NCI-H345 (cell line): ENCODE data around the gene NOTCH1.

Source experiments
- DNase-seq: peaks from one replicate; lab custom pipeline; 2025; lab: John Stamatoyannopoulos, UW

NOTCH1 gene

DNA sequence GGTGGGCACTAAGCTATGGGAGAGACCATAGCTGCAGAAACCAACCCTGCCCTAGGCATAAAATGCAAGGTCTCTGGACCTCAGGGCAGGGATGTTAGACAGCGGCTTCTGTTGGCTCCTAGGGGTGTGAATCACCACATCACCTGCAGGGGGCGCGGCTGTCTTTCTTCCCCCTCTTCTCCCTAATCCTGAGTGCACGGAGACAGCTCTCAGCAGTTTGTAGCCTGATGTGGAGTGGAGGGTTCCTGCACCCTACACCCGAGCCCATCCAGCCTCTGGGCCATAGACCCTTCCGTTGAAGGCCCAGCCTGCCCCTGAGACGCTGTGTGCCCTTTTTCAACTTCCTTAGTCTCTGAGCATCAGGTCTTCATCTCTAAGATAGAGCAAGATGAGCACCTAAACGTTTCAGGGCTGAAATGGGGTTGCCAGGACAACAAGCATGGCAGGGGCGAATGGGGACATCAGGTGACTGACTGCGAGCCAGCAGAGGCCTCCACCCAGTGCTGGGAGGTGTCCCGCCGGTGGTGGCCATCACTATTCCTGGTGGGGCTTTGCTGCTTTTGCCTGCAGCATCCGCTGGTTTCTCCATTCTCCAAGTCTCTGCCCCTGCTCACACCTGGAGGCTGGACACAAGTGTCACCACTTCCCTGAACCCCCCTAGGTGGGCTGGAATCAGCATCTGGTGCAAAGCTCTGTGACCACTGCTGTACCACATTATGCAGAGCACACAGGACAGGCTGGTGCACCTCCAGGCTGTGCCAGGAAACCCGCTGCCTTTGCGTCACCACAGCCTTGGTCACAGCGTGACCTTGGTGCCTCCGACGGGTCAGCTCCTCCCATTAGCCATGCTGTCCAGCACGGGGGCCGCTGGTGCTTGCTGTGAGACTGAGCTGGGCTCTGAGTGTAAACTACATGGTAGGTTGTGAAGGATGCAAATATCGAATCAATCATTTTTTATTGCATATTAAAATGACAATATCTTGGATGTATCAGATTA is 60.5 kb downstream of the NOTCH1 start:
- peak; percentile 74 for DNase-seq

DNA sequence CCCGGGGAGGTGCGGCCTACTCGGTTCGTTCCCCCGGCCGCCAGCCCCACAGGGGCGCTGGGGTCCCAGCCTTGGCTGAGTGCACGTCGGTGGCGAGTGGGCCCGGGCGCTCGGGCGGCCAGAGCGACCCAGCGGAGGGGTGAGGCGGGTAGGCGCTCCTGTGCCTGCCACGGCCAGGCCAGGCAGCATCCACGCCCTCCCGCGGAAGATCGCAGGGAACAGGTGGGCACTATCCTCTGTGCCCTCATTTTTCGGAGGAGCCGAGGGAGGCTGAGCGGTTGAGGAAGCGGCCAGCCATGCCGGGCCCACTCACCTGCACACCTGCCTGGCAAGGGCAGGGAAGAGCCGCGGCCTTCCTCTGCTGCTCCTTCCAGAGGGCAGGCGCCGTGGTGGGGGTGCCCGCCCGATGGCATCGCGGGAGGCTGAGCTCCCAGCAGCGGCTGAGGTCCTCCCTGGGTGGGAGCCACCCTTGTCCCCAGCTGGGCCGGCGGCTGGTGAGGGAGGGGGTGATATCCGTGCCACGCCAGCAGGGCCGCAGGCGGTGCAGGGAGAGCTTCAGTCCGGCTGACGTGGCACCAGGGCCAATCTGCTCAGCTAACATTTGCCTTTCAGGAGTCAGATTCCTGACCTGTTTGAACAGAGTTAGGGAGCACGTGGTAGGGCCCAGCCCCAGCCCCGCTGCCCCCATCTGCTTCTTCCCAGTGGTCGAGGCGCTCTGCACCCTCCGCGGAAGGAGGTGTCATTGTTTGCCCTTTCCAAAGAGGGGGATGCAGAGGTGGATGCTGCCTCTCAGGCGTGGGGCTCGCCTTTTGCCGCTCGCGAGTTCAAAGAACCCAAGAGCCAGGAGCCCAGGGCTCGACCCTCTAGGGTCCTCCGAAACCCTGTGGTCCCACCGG is 61.4 kb downstream of the NOTCH1 start:
- DNase-seq: peak; percentile 33

DNA sequence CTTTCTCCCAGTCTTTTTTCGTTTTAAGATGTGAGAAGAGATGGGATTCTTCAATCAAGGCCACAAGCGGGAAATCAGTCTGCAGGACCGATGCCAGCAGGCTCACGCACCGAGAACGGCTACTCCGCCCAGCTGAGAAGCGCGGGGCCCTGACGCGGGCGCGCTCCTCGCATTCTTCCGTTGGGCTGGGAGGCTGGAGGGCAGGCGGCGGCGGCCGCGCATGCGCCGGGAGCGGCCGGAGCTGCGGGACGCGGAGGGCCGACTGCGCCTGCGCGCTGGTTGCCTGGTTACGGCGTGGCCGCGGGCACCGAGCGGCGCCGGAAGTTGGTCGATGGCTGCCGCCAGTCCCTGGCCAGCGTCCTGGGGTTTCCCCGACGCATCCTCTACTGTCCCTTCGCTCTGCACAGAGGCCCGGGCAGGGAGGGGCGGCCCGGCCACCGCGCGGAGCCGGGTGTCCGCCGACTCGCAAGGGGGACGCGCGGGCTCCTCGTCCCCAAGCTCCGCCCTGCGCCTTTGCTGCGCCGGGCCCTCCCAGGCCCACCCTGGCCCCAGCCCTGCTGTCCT is 62.2 kb downstream of the NOTCH1 start:
- peak; percentile 94 for DNase-seq

DNA sequence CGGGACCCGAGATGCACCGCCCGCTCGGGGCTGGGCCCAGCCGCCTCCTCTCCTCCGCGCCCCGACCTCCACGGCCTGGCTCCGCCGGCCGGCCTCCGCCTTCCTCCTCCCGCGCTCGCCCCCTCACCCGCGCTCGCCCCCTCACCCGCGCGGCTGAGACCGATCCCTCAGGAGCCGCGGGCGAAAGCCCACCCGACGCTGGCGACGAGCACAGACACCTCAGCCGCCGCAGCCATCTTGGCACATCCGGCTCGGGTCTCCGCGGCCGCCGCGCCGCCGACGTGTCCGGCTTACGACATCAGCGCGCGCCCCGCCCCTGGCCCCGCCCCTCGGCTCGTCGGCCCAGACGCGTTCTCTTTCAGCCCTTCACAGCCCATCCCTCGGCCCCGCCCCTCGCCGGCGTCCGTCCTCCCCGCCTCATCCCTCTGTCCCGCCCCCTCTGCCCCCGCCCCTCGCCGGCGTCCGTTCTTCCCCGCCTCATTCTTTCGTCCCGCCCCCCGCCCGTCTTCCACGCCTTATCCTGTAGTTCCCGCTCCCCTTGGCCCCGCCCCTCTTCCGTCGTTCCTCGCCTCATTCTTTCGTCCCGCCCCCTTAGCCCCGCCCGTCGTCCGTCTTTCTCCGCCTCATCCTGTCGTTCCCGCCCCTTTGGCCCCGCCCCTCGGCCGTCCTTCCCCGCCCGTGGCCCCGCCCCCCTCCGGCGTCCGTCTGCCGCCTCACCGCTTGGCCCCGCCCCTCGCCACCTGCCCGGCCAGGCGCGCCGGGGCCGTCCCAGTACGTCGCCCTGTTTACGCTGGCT is 62.9 kb downstream of the NOTCH1 start, which contains the start of gene SEC16A:
TSS of gene SEC16A (minus strand) at position 248 of the 796 bp plus-strand sequence. CDS start 5,425 bp downstream, outside the sequence.
- peak; percentile 100 for DNase-seq

DNA sequence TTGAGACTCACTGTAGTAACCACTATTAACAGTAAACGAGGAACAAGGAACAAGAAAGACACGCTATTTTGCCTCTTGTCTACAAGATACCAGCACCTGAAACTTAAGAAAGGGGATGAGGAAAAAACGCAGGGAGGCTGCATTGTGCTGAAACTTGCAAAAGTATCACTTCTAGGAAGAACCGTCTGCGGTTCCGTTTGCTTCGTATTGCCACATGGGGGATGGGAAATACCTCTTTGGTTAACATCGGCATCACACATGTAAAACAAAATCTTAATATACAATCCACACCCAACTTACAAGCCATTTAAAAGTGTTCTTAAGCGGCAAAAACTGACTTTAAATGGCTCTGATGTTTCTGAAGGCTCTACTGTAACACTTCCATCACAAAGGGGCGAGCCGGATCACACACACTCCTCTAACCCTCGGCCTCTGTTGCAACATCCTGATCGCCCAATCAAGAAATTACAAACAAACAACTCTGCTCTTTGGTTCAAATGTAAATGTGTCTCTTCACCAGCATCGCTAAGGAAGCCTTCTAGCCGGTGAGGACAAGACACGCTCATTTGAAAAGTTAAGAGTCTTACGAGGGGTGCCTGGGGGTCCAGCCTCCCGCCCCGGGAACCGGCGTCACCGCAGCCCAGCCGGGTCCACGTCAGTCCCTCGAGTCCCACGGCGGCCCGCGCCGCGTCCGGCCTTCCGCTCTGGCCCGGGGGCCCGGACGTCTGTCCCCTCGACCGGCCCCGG is 63.6 kb downstream of the NOTCH1 start:
- DNase-seq: no peak

DNA sequence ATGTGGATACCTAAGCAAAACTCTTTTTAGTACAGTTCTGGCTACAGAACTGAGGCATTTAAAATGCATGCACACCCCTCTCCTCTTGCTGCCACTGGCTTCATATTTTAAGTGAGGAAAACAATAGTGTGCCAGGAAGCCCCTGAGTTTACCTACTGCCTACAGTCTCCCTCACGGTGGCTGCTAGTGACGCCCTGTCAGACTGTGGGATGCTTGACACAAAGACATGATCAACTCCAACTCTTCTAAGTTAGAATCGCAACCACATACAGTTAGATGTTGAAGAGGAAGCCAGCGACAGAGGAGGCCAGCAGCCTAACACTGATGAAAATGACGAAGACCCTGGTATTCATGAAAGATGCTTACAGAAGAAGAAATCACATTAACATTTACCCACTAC is 64.3 kb downstream of the NOTCH1 start:
- no peak for DNase-seq

DNA sequence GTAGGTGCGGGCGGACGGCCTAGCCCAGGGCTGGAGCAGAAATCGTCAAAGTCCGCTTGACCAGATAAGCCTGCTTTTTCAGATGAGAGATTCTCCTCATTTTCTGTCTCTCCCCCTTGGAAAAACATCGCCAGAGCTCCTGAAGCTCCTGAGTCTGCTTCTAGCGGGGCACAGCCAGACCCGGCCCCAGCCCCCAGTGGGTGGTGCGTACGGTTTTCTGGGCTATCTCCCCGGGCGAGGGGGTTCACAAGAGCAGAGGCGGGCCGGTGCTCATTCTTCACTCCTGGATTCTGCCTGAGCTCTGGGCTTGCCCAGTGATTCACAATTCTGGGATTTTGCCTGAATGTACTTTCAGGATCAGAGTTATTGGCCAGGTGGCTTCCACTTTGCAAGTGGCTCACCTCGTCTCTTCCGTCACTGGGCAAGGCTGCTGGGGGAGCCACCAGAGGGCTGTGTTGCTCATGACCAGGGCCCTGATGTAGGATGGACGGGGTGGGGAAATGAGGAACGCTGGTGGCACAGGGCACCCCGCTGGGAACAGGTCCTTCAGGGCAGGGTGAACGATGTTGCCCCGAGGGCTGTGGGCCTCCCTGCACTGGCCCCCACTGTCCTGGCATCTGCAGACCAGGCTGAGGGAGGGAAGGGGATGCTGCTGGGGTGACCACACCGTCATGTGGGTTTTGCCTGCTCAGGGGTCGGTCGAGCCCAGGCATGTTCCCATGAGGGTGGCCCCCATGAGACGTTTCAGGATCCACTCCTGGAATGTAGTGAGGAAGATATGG is 69.3 kb downstream of the NOTCH1 start:
- DNase-seq: no peak

DNA sequence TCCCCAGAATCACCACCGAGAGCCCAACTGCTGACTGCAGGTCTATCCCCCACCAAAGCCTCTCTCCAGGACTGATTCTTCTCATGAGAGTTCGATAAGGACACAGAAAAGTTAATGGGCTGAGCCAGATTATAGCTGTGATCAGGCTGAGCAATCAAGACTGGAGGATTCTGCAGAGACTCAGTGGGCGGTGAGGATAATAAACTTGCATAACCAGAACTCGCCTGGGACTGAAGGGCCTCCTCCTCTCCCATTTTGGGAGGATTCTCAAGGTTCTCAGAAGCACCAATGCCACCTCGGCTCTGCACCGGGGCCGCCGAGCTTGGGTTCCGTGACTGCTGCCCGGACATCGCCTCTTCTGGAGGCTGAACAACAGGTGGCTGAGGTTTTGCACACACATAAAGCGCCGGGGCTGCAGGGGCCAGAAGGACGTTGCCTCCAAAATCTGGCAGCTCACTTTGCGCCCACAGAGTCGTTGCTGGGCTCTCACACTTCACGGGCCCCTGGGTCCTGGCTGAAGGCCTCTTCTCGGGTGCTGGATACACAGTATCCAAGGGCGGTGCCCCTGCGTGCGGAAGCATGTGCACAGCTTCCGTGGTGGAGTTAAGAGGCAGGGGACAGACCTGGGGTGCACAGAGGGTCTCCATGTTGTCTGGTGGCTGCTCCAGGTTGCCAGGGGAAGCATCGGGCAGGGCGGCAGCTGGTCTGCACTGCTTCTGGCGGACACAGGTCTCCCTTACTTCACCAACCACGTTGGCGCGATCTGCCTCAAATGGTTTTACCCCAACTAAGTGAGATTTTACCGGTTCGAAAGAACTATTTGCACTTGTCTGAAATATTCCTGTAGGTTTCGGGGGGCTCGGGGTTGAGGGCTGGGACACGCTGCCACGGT is 70.6 kb downstream of the NOTCH1 start:
- DNase-seq: no peak

DNA sequence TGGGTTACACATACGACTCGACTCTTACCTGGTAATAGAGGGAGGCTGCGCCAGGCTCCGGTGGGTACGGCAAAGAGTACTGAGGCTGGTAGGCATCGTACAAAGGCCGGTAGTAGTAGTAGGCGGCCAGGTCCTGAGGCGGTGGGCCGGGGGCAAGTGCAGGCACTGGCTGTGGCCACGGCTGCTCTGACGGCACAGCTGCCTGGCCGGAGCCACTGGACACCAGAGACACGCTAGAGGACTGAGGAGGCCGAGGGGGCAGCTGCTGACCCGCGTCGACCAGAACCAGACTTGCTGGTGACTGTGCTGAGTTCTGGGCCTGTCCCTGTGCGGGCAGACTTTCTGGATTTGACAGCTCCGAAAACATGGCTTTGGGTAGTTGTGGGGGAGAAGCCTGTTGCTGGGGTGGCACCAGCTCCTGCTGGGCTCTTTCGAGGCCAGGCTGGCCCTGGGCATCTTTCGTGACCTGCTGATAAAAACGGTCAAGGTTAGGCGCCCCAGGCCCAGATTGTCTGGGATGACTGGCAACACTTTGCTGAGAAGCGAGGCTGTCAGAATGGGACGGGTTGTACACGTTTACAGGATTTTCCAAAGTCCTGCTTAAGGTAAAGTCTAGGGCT is 71.7 kb downstream of the NOTCH1 start:
- DNase-seq: no peak

DNA sequence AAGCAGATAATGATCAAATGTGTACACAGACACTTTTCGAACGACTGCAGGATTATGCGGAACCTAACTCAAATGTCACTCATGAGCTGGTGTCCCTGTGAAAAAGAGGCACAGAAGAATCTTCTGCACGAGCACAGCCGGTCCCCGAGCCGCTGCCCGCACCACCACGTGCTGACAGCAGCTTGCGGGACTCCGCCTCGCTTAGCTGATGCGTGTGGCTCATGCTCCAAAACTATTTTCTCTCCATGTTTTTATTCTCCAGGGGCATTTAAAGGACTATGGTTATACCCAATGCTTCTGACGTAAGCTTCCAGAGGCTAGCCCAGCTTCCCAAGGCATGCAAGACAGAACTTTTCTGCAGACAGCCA is 72.5 kb downstream of the NOTCH1 start:
- no peak for DNase-seq

DNA sequence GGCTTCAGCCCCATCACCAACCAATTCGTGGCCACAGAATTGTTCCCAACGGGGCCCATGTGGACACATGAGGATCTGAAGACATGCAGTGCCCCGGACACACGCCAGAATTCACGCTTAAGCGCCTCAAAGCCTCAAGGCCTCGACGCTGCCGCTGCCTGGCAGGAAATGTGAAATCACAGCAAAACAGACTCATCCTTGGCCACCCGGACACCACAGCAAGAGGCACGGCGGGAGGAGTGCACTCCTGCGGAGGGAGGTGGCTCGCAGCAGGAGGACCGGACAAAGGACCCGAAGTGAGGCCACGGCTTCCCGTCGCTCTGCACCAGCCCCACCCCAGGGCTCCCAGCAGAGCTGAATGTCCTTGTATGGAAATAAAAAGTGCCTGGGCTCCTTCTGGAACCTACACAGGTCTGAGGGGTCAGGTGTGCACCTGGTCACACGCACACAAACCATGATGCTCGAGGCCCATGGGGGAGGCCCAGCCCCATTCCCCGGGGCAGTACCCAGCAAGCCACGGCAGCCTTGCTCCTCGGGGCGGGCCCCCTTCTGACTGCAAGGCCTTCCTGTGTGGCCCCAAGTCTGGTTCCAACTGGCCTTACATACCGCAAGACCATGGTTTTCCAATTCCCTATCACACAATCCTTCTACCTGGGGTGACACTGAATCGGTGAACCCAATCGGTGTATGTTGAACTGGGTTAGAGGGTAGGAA is 73.1 kb downstream of the NOTCH1 start:
- no peak for DNase-seq

DNA sequence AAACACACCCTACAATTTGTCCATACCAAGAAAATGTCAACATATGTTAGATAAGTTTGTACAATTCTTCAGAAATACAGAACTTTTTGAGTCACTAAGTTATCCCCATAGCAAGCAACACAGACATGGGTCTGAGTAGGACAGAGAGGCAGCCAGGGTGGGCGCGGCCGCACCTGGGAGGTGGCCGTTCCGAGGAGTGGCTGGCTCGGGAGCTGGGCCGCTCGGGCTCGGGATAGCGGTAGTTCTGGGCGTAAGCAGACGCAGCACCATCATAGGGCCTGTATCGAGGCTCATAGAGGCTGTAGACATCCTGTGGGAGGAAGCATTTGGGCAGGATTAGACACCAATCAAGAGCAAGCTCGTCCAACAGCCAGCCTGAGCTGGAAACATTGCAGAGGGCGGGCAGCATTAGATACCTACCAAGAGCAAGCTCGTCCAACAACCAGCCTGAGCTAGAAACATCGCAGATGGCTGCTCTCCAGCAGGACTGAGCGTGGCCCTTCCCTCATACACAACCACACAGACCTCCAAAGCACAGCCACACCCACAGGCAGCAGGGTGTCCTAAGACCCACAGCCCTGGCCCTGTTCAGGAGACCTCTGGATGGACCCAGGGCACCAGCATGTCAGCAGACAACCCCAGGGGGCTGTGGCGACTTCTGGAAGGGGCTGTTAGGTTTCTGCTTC is 73.9 kb downstream of the NOTCH1 start:
- DNase-seq: no peak

DNA sequence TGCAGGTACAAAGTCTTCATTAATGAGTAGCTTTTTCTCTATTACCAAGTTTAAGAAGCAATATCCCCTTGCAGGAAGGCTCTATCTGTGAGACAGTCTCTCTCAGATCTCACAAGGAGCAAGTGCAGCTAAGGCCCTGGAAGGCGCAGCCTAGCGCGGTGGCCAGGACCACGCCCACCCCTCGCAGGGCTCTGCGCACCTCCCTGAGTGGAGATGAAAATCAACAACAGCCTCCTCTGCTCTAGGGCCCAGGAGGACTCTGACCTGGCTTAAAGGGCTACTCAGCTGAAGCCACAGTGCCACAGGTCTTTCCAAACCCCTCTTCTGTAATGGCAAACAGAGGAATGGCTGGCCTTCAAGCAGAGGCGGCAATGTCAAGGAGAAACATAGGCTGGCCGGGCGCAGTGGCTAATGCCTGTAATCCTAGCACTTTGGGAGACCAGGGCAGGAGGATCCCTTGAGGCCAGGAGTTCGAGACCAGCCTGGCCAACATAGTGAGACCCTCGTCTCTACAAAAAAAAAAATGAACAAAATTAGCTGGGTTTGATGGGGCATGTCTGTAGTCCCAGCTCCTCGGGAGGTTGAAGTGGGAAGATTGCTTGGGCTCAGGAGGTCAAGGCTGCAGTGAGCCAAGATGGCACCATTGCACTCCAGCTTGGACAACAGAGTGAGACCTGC is 74.9 kb downstream of the NOTCH1 start:
- no peak for DNase-seq

DNA sequence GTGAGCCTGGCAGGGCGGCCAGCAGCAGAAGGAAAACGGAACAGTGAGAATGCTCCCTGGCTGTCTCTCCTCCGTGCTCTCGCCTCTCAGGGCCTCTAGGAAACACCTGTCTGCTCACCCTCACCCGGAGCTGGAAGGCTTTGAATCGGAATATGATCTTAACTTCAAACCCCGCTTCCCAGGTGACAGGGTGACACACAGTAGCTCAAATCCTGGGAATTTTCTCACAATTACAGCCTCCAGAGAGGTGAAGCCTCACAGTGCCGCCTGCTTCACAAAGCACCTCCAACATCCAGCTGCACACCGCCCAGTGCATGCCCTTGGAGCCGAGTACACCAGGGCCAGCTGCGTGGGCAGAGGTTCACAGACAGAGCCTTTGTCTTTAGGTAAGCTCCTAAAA is 75.5 kb downstream of the NOTCH1 start:
- DNase-seq: no peak

DNA sequence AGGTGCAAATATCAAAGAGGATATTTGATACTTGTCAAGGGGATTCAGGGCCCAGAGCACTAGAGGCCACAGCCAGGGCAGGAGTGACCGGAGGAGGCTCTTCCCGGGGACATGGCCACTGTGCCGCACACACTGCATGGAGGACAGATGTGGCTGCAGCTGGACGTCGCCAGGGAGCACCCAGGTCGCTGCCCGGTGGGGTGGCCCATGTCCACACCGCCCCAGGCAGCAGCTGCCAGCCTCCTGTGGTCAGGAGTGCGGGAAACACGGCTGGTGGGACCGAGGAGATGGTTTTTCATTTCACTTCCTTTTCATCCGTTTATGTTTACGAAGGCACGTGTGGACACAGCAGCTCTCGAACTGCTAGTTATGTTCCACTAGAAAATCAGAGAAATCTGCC is 78.1 kb downstream of the NOTCH1 start:
- no peak for DNase-seq

DNA sequence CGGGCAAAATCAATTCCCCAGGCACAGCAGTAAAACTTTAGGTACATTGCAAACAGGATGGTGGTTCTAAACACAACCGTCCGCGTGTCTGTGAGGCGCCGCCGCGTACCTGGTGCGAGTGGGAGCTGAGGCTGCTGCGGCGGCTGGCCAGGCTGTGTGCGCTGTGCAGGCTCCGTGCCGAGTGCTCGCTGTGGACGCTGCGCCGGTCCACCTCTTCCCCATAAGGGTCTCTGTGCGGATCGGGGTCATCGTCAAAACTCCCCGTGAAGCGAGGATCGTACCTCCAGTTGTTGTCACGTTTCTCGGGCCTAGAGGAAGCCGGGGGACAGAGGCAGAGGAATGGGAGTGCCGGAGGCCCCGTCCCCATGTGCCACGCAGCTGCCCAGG is 79.7 kb downstream of the NOTCH1 start:
- DNase-seq: no peak
